ENCODE measurements around the gene ZRANB3.

DNA sequence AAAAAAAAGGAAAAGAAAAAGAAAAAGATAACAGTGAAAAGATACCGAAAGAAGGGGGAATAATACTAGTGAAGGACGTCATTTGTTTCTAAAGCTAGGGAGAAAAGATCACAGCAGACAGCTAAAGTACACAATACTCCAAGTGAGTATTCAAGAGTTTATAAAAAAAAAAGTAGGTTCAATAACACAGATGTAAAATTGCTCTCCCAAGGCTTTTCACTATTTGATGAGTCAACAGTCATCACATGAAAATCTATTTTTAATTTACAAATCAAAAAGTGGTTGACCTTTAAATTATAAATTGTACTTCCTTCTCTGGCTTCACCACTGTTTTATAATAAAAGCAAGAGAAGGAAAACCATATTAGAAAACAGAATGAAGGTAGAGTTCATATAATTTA is 144.0 kb downstream of the ZRANB3 start:
- TF ChIP-seq SIN3A (IDR thresholded peaks at IDR 0.05; ENCODE audit: low read depth) (no peak), POLR2A (IDR thresholded peaks at IDR 0.05; ENCODE audit: borderline replicate concordance, extremely low read depth, insufficient read depth, insufficient read length) (no peak), EZH2 (IDR thresholded peaks at IDR 0.05) (no peak)
- TF ChIP-seq, protein P1, sequence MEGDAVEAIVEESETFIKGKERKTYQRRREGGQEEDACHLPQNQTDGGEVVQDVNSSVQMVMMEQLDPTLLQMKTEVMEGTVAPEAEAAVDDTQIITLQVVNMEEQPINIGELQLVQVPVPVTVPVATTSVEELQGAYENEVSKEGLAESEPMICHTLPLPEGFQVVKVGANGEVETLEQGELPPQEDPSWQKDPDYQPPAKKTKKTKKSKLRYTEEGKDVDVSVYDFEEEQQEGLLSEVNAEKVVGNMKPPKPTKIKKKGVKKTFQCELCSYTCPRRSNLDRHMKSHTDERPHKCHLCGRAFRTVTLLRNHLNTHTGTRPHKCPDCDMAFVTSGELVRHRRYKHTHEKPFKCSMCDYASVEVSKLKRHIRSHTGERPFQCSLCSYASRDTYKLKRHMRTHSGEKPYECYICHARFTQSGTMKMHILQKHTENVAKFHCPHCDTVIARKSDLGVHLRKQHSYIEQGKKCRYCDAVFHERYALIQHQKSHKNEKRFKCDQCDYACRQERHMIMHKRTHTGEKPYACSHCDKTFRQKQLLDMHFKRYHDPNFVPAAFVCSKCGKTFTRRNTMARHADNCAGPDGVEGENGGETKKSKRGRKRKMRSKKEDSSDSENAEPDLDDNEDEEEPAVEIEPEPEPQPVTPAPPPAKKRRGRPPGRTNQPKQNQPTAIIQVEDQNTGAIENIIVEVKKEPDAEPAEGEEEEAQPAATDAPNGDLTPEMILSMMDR (IDR thresholded peaks at IDR 0.05 in 2 of 3, conservative IDR thresholded peaks at IDR 0.05 in 1 of 3; ENCODE audit: borderline replicate concordance in 1 of 3, insufficient read depth in 1 of 3, low read depth in 2 of 3, low read length in 2 of 3) = no peak
- TF ChIP-seq, protein P2, sequence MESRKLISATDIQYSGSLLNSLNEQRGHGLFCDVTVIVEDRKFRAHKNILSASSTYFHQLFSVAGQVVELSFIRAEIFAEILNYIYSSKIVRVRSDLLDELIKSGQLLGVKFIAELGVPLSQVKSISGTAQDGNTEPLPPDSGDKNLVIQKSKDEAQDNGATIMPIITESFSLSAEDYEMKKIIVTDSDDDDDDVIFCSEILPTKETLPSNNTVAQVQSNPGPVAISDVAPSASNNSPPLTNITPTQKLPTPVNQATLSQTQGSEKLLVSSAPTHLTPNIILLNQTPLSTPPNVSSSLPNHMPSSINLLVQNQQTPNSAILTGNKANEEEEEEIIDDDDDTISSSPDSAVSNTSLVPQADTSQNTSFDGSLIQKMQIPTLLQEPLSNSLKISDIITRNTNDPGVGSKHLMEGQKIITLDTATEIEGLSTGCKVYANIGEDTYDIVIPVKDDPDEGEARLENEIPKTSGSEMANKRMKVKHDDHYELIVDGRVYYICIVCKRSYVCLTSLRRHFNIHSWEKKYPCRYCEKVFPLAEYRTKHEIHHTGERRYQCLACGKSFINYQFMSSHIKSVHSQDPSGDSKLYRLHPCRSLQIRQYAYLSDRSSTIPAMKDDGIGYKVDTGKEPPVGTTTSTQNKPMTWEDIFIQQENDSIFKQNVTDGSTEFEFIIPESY (IDR thresholded peaks at IDR 0.05; ENCODE audit: extremely low read depth, insufficient replicate concordance, low read length) = no peak

Data from HCT116 (cell line).